ENCODE measurements around the gene GAS1. TPM values are rescaled to one million over a fixed set of nuclear protein-coding genes. Genes with fewer than 3 reads are reported as not detected.

GAS1 gene
- total and polyA plus RNA-seq, 10 of the 15 experiments (the other 5 are each of a cell fraction or from before 2014, with no cell fraction given): not detected

DNA sequence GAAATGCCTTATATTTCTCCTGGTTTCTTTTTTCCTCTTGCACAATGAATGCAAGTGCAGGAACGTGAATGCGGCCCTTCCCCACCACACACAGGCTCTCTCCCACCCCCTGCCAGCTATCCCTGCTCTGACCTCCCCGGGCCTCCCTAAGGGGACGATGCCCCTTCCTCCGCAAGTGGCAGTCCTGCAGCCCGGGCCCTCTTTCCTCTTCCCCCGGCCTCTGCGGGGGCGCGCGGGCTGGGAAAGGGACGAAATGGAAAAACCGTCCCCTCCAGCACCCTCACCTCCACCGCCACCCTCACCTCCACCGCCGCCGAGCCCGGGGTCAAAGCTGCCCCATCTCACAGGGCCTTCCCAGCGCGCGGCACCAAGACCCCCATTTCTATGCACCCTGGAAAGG, 44.7 kb downstream of the GAS1 start (continued):
- TF ChIP-seq, protein P1, sequence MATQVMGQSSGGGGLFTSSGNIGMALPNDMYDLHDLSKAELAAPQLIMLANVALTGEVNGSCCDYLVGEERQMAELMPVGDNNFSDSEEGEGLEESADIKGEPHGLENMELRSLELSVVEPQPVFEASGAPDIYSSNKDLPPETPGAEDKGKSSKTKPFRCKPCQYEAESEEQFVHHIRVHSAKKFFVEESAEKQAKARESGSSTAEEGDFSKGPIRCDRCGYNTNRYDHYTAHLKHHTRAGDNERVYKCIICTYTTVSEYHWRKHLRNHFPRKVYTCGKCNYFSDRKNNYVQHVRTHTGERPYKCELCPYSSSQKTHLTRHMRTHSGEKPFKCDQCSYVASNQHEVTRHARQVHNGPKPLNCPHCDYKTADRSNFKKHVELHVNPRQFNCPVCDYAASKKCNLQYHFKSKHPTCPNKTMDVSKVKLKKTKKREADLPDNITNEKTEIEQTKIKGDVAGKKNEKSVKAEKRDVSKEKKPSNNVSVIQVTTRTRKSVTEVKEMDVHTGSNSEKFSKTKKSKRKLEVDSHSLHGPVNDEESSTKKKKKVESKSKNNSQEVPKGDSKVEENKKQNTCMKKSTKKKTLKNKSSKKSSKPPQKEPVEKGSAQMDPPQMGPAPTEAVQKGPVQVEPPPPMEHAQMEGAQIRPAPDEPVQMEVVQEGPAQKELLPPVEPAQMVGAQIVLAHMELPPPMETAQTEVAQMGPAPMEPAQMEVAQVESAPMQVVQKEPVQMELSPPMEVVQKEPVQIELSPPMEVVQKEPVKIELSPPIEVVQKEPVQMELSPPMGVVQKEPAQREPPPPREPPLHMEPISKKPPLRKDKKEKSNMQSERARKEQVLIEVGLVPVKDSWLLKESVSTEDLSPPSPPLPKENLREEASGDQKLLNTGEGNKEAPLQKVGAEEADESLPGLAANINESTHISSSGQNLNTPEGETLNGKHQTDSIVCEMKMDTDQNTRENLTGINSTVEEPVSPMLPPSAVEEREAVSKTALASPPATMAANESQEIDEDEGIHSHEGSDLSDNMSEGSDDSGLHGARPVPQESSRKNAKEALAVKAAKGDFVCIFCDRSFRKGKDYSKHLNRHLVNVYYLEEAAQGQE (IDR thresholded peaks at IDR 0.05; ENCODE audit: low read depth, low read length): no peak
- TF ChIP-seq WRNIP1 (IDR thresholded peaks at IDR 0.05; ENCODE audit: borderline replicate concordance, low read depth, low read length): no peak
- no peak for TF ChIP-seq CREM (IDR thresholded peaks at IDR 0.05; ENCODE audit: low read depth)
- TF ChIP-seq GATAD2B (conservative IDR thresholded peaks at IDR 0.05; ENCODE audit: low read depth): no peak
- no peak for TF ChIP-seq ZNF207 (IDR thresholded peaks at IDR 0.05; ENCODE audit: borderline replicate concordance)
- TF ChIP-seq, protein P2, sequence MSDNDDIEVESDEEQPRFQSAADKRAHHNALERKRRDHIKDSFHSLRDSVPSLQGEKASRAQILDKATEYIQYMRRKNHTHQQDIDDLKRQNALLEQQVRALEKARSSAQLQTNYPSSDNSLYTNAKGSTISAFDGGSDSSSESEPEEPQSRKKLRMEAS (IDR thresholded peaks at IDR 0.05; ENCODE audit: low read depth, low read length): no peak
- TF ChIP-seq, protein P3, sequence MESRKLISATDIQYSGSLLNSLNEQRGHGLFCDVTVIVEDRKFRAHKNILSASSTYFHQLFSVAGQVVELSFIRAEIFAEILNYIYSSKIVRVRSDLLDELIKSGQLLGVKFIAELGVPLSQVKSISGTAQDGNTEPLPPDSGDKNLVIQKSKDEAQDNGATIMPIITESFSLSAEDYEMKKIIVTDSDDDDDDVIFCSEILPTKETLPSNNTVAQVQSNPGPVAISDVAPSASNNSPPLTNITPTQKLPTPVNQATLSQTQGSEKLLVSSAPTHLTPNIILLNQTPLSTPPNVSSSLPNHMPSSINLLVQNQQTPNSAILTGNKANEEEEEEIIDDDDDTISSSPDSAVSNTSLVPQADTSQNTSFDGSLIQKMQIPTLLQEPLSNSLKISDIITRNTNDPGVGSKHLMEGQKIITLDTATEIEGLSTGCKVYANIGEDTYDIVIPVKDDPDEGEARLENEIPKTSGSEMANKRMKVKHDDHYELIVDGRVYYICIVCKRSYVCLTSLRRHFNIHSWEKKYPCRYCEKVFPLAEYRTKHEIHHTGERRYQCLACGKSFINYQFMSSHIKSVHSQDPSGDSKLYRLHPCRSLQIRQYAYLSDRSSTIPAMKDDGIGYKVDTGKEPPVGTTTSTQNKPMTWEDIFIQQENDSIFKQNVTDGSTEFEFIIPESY (IDR thresholded peaks at IDR 0.05): no peak

DNA sequence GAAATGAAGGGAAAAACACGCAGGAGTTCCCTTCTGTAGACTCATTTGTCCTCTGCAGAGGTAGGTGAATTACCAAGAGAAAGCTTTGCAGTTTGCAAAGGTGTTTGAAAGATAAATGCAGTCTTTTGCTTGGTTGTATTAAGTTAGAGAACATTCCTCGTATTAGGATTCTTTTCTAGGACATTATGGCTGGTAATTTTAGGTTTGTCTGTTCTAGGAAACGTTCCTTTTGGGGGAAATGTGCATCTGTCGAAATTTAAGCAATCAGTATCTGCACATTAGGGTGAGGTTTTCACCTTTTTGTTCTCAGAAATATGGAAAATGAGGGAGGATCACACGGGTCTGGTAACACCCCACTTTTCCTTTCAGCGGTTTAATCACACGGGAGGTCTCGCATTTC, 45.1 kb downstream of the GAS1 start:
- Histone ChIP-seq H3K4me2 (ENCODE audit: control insufficient read depth, insufficient read depth) (no peak overlapping the region), H3K27ac (ENCODE audit: control insufficient read depth, insufficient read depth) (no peak overlapping the region), H3K9me3 (replicated peaks; ENCODE audit: control insufficient read depth, insufficient read depth, low read length) (no peaks in the 10 kb centered on the region), H3K4me1 (ENCODE audit: control insufficient read depth, insufficient read depth, low read length) (no peaks in the 10 kb centered on the region), H3K27me3 (replicated peaks in 1 of 2; ENCODE audit: control insufficient read depth in 2 of 2, insufficient read depth in 2 of 2, low read length in 1 of 2) (peaks cover 2 to 3% of the 10 kb centered on the region in 2 experiments; a peak in 3 of 4 replicates), H3K9ac (ENCODE audit: control insufficient read depth, insufficient read depth, low read length) (no peak overlapping the region), H2AFZ (ENCODE audit: control insufficient read depth, low read depth, low read length) (no peak overlapping the region), H3K36me3 (ENCODE audit: control insufficient read depth in 2 of 2, insufficient read depth in 2 of 2, low read length in 1 of 2) (no peaks in the 10 kb centered on the region), H3K4me3 (no peak overlapping the region), H4K20me1 (ENCODE audit: control insufficient read depth, insufficient read depth) (no peaks in the 10 kb centered on the region), H3K79me2 (ENCODE audit: control insufficient read depth, insufficient read depth, low read length) (no peaks in the 10 kb centered on the region)
- ATAC-seq: no peak
- WGBS (ENCODE audit: insufficient coverage, insufficient replicate concordance, low lambda C conversion rate, missing lambda C conversion rate): under 1% methylated on average over 8 of the region's 8 CpGs
- RAD21 ChIA-PET (ENCODE audit: unreplicated experiment): no interaction called here
- in situ Hi-C loops (cut with MboI): no loop called here
- POLR2A ChIA-PET: no interaction called here
- CTCF ChIA-PET: no interaction called here
- SMC1A ChIA-PET (ENCODE audit: uncharacterized antibody, unreplicated experiment): interaction anchor here (1.1 kb wide), 1 partner anchor 45 kb away, joined by 3 read pairs; no protein-coding TSS in a partner anchor
- no peak for DNase-seq (ENCODE audit: low read depth, low spot score)
- intact Hi-C loops (cut with micrococcal nuclease; ENCODE audit: unreplicated experiment): no loop called here
- BruUV-seq (replicated peaks): no TSS peak
- FAIRE-seq: no peak
- TF ChIP-seq, protein P4, sequence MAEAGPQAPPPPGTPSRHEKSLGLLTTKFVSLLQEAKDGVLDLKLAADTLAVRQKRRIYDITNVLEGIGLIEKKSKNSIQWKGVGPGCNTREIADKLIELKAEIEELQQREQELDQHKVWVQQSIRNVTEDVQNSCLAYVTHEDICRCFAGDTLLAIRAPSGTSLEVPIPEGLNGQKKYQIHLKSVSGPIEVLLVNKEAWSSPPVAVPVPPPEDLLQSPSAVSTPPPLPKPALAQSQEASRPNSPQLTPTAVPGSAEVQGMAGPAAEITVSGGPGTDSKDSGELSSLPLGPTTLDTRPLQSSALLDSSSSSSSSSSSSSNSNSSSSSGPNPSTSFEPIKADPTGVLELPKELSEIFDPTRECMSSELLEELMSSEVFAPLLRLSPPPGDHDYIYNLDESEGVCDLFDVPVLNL (IDR thresholded peaks at IDR 0.05; ENCODE audit: low read depth, low read length): no peak
- TF ChIP-seq, protein P5, sequence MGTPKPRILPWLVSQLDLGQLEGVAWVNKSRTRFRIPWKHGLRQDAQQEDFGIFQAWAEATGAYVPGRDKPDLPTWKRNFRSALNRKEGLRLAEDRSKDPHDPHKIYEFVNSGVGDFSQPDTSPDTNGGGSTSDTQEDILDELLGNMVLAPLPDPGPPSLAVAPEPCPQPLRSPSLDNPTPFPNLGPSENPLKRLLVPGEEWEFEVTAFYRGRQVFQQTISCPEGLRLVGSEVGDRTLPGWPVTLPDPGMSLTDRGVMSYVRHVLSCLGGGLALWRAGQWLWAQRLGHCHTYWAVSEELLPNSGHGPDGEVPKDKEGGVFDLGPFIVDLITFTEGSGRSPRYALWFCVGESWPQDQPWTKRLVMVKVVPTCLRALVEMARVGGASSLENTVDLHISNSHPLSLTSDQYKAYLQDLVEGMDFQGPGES (IDR thresholded peaks at IDR 0.05): no peak
- no peak for TF ChIP-seq TAF1 (IDR thresholded peaks at IDR 0.05; ENCODE audit: borderline replicate concordance, low read depth, low read length)
- TF ChIP-seq, protein P6, sequence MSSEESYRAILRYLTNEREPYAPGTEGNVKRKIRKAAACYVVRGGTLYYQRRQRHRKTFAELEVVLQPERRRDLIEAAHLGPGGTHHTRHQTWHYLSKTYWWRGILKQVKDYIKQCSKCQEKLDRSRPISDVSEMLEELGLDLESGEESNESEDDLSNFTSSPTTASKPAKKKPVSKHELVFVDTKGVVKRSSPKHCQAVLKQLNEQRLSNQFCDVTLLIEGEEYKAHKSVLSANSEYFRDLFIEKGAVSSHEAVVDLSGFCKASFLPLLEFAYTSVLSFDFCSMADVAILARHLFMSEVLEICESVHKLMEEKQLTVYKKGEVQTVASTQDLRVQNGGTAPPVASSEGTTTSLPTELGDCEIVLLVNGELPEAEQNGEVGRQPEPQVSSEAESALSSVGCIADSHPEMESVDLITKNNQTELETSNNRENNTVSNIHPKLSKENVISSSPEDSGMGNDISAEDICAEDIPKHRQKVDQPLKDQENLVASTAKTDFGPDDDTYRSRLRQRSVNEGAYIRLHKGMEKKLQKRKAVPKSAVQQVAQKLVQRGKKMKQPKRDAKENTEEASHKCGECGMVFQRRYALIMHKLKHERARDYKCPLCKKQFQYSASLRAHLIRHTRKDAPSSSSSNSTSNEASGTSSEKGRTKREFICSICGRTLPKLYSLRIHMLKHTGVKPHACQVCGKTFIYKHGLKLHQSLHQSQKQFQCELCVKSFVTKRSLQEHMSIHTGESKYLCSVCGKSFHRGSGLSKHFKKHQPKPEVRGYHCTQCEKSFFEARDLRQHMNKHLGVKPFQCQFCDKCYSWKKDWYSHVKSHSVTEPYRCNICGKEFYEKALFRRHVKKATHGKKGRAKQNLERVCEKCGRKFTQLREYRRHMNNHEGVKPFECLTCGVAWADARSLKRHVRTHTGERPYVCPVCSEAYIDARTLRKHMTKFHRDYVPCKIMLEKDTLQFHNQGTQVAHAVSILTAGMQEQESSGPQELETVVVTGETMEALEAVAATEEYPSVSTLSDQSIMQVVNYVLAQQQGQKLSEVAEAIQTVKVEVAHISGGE (CRISPR knock-in tag; IDR thresholded peaks at IDR 0.05): no peak
